Gastroesophageal sphincter (tissue), 3 donors: ENCODE data around the gene AFG1L.

Source experiments
- EP300 ChIP-seq: sonication (generic); formaldehyde crosslinking; IDR thresholded peaks from one replicate; pipeline ENCODE4 v1.6.1; 2017; ENCODE audit warnings: antibody characterized with exemption, mild to moderate bottlenecking
- POLR2AphosphoS5 ChIP-seq: sonication (generic); formaldehyde crosslinking; IDR thresholded peaks from one replicate; pipeline ENCODE4 v1.6.1; 2017; ENCODE audit warnings: antibody characterized with exemption
- TF ChIP-seq, protein P1 (sequence below), 4 experiments: fragments of 200-600 bp in 2 of 4; fragments of 450-650 bp in 2 of 4; sonication (generic) in 1 of 4; IDR thresholded peaks; one replicate each; pipeline ENCODE4 v1.5.1; 2017 to 2019; ENCODE audit warnings: antibody characterized with exemption in 4 of 4, mild to moderate bottlenecking in 2 of 4, moderate library complexity in 2 of 4

DNA sequence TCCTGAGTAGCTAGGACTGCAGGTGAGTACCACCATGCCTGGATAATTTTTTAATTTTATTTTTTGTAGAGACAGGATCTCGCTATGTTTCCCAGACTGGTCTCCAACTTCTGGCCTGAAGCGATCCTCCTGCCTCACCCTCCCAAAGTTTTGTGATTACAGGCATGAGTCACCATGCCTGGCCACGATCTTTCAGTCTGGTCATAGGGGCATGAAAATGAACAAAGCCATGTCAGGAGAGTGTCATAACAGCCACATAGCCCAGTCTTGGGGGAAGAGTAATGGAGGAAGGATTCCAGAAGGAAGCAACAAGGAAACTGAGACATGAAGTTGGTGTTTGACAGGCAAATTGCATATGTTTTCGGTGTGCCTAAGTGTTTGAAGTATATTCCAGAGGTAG is 17.0 kb upstream of the AFG1L start:
- TF ChIP-seq, protein P1, sequence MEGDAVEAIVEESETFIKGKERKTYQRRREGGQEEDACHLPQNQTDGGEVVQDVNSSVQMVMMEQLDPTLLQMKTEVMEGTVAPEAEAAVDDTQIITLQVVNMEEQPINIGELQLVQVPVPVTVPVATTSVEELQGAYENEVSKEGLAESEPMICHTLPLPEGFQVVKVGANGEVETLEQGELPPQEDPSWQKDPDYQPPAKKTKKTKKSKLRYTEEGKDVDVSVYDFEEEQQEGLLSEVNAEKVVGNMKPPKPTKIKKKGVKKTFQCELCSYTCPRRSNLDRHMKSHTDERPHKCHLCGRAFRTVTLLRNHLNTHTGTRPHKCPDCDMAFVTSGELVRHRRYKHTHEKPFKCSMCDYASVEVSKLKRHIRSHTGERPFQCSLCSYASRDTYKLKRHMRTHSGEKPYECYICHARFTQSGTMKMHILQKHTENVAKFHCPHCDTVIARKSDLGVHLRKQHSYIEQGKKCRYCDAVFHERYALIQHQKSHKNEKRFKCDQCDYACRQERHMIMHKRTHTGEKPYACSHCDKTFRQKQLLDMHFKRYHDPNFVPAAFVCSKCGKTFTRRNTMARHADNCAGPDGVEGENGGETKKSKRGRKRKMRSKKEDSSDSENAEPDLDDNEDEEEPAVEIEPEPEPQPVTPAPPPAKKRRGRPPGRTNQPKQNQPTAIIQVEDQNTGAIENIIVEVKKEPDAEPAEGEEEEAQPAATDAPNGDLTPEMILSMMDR (IDR thresholded peaks at IDR 0.05): no peak
- TF ChIP-seq POLR2AphosphoS5 (no peak), EP300 (no peak)
